ENCODE data around the gene CCDC38.
A peak's percentile ranks its signal among the peaks of the same experiment; 100 is the strongest.

CCDC38 gene

DNA sequence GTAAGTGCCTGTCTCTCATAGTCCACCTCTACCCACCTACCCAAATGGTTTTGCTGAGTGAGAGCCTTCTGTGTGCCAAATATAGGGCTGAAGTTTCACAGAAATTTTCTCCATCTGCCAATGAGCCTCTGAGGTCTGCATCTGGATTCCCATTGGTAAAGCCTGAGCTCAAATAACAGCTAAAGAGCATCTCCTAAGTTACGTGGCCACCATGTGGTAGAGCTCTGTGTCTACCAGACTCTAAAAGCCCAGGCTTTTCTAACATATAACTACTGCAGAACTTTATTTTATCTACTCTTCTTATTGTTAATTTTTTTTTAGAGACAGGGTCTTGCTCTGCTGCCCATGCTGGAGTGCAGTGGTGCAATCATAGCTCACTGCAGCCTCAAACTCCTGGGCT is 16.7 kb upstream of the CCDC38 start:
- DNase-seq: peak; percentile 2

DNA sequence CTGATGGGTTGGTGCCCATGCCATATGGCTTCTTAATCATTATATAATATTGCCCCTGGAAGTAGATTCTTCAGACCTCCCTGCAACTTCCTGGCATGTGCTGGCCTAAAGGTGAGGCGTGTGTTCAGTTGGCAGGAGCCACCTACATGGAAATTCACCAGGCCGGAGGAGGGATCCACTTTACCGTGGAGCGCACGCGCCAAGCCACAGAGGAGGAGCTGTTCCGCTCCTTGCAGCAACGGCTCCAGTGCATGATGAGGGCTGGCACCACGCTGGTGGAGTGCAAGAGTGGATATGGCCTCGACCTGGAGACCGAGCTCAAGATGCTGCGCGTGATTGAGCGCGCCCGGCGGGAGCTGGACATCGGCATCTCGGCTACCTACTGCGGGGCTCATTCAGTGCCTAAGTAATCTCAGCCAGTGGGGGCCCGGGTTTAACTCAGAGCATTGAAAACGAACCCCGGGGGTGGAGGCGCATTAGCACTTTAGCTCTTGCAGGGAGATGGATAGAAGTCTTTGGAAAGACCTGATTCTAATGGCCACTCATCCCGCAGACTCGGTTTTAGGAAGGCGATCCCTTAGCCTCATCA is 14.2 kb upstream of the CCDC38 start:
- no peak for DNase-seq

GRCh38 chr12:95955549-95956159 is 13.2 kb upstream of the CCDC38 start:
- no peak for DNase-seq

GRCh38 chr12:95953000-95953399 is 10.6 kb upstream of the CCDC38 start:
- DNase-seq: no peak

- DNase-seq: no peak
Measured at GRCh38 chr12:95951515-95951914, 9.1 kb upstream of the CCDC38 start.

GRCh38 chr12:95949477-95950206 is 7.2 kb upstream of the CCDC38 start:
- no peak for DNase-seq

DNA sequence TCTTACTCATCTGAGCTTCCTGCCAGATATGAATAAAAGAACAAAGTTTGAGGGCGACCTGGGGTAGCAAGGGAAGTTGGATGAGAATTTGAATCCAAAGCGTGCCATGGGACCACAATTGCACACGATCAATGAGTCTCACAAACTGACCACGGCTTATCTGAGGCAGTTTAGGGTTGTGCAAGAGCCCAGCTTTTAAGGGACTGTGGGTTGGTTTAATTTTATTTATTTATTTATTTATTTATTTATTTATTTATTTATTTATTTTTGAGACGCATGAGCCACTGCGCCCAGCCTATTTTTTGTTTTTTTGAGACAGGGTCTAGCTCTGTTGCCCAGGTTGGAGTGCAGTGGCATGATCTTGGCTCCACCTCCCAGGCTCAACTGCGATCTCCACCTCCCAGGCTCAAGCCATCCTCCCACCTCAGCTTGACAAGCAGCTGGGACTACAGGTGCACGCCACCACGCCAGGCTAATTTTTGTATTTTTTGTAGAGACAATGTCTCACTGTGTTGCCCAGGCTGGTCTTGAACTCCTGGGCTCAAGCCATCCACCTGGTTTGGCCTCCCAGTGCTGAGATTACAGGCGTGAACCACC is 1.8 kb upstream of the CCDC38 start:
- DNase-seq: no peak

- no peak for DNase-seq
Measured at GRCh38 chr12:95943330-95943842, 972 bp upstream of the CCDC38 start, which contains the start of gene AMDHD1. TSS of gene AMDHD1 (plus strand) at chr12:95943331. CDS start at chr12:95943399, 68 bp downstream.

GRCh38 chr12:95942101-95942523 is 302 bp downstream of the CCDC38 start:
- no peak for DNase-seq

- no peak for DNase-seq
Measured at GRCh38 chr12:95940514-95940913, 1.9 kb downstream of the CCDC38 start.

- DNase-seq: no peak
Measured at GRCh38 chr12:95922231-95922630, 20.2 kb downstream of the CCDC38 start.

GRCh38 chr12:95919110-95919509 is 23.3 kb downstream of the CCDC38 start:
- DNase-seq: no peak

- DNase-seq: peak; percentile 1
Measured at GRCh38 chr12:95918194-95918993, 24.0 kb downstream of the CCDC38 start.

- no peak for DNase-seq
Measured at GRCh38 chr12:95909871-95910270, 32.5 kb downstream of the CCDC38 start.

DNA sequence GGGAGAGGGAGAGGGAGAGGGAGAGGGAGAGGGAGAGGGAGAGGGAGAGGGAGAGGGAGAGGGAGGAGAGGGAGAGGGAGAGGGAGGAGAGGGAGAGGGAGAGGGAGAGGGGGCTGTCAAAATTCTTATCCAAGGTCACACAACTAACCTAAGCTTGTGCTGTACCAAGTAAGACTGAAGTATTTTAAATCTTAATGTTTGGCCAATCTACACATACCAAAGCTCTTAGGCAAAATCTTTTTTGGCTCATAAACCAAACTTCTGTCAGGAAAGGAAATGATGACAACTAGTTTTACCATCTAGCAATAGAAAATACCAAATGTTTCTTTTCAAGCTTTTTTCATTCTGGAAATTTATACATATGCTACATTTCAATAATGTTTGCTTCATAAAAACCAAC is 33.8 kb downstream of the CCDC38 start:
- no peak for DNase-seq

DNA sequence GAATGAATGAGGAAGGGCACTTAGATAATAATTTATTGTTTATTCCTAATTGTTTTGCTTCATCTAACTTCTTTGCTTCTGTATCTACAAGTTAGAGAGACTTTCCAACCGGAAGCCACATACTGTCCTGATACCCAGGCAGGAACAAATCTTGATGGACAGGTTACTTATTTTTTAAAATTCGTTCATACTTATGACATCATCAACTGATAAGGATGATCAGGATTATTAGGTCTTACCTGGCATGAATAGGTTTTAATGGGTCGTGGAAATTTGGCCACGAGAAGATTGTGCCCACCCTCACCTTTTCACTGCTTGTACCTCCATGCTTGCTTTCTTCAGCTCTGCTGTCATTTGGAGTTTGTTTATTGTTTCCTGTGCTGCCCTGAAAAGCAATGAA is 44.3 kb downstream of the CCDC38 start:
- no peak for DNase-seq

DNA sequence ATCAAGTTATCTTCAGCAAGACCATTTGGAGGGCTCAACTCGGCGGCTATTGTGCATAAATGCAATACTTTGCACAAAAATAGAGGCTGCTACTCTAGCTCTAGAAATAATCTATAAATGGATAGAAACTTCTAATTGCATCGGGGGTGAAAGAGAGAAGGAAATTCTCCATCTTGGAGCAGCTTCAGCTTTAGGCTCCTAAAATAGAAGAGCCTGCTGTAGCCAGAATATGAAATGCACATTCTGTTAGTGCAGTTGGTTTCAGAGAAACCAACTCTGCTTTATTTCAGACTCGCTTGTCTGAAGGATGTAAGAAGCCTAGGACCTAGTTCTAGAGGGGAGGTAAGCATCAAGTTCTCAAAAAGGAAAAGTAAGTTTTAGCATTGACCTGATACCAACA is 45.6 kb downstream of the CCDC38 start:
- DNase-seq: no peak

GRCh38 chr12:95890958-95891357 is 51.5 kb downstream of the CCDC38 start:
- no peak for DNase-seq

- no peak for DNase-seq
Measured at GRCh38 chr12:95887311-95887710, 55.1 kb downstream of the CCDC38 start.

DNA sequence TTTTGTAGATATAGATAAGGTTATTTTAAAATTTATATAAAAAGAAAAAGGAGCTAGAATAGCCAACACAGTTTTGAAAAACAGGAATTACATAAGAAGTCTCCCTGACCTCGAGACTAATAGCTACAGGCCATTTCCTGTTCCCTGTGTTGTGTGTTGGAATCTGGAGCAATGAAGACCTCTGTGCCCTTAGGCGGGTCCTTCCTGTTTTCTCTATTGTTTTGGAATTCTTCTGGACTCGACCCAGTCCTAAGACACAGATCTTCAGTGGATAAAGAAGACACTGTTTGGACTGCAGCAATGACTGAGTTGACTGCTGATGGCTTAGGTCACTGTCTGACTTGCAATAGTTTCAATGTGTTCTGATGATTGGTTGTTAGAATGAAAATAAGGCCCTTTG is 57.4 kb downstream of the CCDC38 start:
- DNase-seq: no peak

DNA sequence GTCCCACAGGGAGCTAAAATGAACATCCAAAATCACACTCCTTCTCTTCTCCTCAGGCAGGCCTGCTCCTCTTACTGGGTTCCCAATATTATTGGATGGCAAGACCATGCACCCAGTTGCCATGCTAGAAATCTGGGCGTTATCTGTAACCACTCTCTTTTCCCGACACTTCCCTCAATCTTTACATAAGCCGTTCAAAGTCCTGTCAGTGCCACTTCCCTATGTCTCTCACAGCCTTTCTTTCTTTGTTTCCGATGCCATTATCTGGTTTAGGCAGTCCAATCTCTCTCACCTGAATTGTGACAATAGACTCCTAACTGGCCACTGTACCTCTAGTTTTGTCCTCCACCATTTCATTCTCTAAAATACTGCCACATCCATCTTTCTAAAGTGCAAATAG is 59.5 kb downstream of the CCDC38 start:
- DNase-seq: no peak

DNA sequence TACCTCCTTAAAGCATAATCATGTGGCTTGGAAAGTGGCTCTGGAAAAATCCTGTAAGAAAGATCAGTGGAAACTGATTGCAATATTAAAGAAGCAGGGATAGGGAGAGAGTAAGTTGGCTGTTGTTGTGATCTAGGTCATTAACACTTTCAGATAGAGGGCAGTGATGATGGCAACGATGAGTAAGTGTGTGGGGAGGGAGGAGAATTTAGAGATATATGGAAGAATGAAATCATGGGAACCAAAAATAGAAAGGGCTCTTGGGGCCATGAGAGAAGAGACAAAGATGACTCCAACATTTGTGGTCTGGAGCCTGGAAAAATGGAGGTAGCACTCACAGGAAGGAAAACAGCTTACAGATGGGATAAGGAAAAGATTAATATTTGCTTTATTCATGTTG is 60.3 kb downstream of the CCDC38 start:
- DNase-seq: no peak

Data from NCI-H2081 treated with DMSO at 0.1 percent for 48 hours (cell line).